HUES6 (cell line): Measurements from ENCODE around the gene HOXB4.

ENCODE experiments used
- H3K27ac ChIP-seq: 2 replicates; pipeline ENCODE4 v1.7.0; 2013; ENCODE audit warnings: low read depth, mild to moderate bottlenecking, low read length, inconsistent platforms
- H3K27me3 ChIP-seq: 2 replicates; pipeline ENCODE4 v1.6.1; 2013; ENCODE audit warnings: low read length; ENCODE audit not compliant: control insufficient read depth, insufficient read depth
- H3K36me3 ChIP-seq: 2 replicates; pipeline ENCODE4 v1.6.1; 2013; ENCODE audit warnings: low read length; ENCODE audit not compliant: control insufficient read depth, insufficient read depth
- H3K4me1 ChIP-seq: 2 replicates; pipeline ENCODE4 v1.6.1; 2013; ENCODE audit warnings: low read length; ENCODE audit not compliant: control insufficient read depth, insufficient read depth
- H3K4me3 ChIP-seq: 2 replicates; pipeline ENCODE4 v1.5.1; 2013; ENCODE audit warnings: low read depth, low read length
- H3K9ac ChIP-seq: one replicate; pipeline ENCODE4 v1.6.1; 2013; ENCODE audit warnings: mild to moderate bottlenecking, low read length
- H3K9me3 ChIP-seq: 2 replicates; pipeline ENCODE4 v1.6.1; 2013; ENCODE audit warnings: low read depth, low read length; ENCODE audit not compliant: control insufficient read depth, insufficient read depth

Gene HOXB4

GRCh38 chr17:48584223-48584741, 6.1 kb upstream of the HOXB4 start:
- Histone ChIP-seq H3K9me3 (no peaks in the 10 kb centered on the region), H3K36me3 (no peaks in the 10 kb centered on the region; the same call in 1 of the 2 replicates), H3K4me3 (peak overlapping the region; percentile 44; the same call in 1 of the 2 replicates), H3K27me3 (peaks cover 100% of the 10 kb centered on the region), H3K9ac (peak overlapping the region; percentile 80), H3K27ac (no peak overlapping the region; the same call in 1 of the 2 replicates), H3K4me1 (peaks cover 18% of the 10 kb centered on the region)

- H3K9ac ChIP-seq: peak overlapping the region; percentile 80
- peaks cover 17% of the 10 kb centered on the region for H3K4me1 ChIP-seq
- H3K9me3 ChIP-seq: no peaks in the 10 kb centered on the region
- H3K27ac ChIP-seq: peak overlapping the region; percentile 6; the same call in 1 of the 2 replicates
- peak overlapping the region; percentile 44; the same call in 1 of the 2 replicates for H3K4me3 ChIP-seq
- no peaks in the 10 kb centered on the region; the same call in 1 of the 2 replicates for H3K36me3 ChIP-seq
- peaks cover 100% of the 10 kb centered on the region for H3K27me3 ChIP-seq
Observed at GRCh38 chr17:48583708-48584222, 5.6 kb upstream of the HOXB4 start.

DNA sequence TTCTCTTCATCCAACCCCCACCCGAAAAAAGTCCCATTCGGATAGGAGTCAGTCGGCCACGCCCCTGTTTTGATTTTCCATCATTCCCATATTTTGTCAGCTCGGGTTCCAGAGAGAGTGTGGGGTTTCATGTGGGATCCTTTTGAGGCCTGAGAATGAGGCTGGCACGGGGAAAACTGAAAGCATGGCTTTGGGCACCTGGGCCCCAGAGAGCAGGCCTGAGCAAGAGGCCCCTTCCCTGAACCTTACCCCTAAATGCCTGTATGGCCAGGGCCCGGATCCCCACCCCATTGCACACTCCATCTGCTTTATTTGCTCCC, 4.6 kb upstream of the HOXB4 start:
- no peaks in the 10 kb centered on the region; the same call in 1 of the 2 replicates for H3K36me3 ChIP-seq
- H3K9ac ChIP-seq: peak overlapping the region; percentile 80
- peaks cover 100% of the 10 kb centered on the region for H3K27me3 ChIP-seq
- peaks cover 20% of the 10 kb centered on the region for H3K4me1 ChIP-seq
- H3K9me3 ChIP-seq: no peaks in the 10 kb centered on the region
- no peak overlapping the region; the same call in 1 of the 2 replicates for H3K27ac ChIP-seq
- peak overlapping the region; percentile 44; the same call in 1 of the 2 replicates for H3K4me3 ChIP-seq

DNA sequence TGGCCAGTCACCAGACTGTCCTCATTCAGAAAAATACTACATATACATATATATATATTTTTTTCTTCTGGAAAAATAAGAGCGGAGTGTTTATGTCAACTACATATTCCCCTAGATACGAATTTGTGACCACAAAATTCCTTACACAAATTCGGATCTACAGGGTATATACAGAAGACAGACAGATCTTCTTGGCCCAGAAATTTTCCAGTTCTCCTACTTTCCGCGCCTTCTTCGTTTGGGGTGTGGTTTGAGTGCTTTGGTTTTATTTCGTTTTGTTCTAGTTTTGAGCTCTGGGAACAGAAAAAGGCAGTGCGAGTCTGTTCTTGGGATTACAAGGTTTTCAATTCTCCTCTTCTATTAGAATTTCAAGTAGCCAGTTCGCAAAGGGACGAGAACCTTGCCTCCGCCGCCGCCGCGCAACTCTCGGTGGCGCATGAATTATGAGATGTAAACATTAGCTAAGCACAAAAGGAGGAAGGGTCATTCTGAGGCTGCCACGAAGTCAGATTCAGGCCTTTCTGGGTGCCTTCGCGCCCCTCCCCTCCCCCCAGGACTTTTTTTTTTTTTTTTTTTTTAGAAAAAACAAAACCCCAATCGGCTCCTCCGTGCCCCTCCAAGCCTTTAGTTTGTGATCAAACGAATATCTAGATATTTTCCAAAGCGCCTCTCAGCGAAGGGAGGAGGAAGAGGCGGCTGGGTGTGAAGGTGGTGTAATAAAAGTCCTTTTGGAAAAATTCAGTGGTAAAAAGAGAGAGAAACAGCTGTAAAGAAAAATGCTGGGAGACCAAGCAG, 1.8 kb upstream of the HOXB4 start:
- Histone ChIP-seq H3K27me3 (peaks cover 100% of the 10 kb centered on the region), H3K4me1 (peaks cover 25% of the 10 kb centered on the region), H3K4me3 (peak overlapping the region; percentile 60; the same call in 1 of the 2 replicates), H3K27ac (no peak overlapping the region; the same call in 1 of the 2 replicates), H3K9ac (peak overlapping the region; percentile 91), H3K9me3 (no peaks in the 10 kb centered on the region), H3K36me3 (no peaks in the 10 kb centered on the region; the same call in 1 of the 2 replicates)

DNA sequence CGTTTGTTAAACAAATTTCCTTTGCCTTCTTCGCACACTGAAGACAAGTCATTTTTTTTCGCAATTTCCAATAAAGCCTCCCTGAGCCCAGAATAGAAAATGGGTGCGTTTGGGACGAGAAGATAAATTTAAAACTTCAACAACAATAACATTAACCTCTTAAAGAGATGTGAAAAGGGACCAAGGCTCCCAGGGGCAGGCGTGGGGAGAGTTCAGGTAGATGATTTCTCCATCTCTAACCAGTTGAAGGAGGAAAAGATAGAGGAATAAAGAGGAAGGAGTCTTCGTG, 1.3 kb upstream of the HOXB4 start:
- no peaks in the 10 kb centered on the region; the same call in 1 of the 2 replicates for H3K36me3 ChIP-seq
- H3K4me3 ChIP-seq: peak overlapping the region; percentile 60; the same call in 1 of the 2 replicates
- peaks cover 100% of the 10 kb centered on the region for H3K27me3 ChIP-seq
- H3K27ac ChIP-seq: no peak overlapping the region
- peaks cover 26% of the 10 kb centered on the region; the same call in 1 of the 2 replicates for H3K4me1 ChIP-seq
- H3K9me3 ChIP-seq: no peaks in the 10 kb centered on the region
- H3K9ac ChIP-seq: peak overlapping the region; percentile 91

DNA sequence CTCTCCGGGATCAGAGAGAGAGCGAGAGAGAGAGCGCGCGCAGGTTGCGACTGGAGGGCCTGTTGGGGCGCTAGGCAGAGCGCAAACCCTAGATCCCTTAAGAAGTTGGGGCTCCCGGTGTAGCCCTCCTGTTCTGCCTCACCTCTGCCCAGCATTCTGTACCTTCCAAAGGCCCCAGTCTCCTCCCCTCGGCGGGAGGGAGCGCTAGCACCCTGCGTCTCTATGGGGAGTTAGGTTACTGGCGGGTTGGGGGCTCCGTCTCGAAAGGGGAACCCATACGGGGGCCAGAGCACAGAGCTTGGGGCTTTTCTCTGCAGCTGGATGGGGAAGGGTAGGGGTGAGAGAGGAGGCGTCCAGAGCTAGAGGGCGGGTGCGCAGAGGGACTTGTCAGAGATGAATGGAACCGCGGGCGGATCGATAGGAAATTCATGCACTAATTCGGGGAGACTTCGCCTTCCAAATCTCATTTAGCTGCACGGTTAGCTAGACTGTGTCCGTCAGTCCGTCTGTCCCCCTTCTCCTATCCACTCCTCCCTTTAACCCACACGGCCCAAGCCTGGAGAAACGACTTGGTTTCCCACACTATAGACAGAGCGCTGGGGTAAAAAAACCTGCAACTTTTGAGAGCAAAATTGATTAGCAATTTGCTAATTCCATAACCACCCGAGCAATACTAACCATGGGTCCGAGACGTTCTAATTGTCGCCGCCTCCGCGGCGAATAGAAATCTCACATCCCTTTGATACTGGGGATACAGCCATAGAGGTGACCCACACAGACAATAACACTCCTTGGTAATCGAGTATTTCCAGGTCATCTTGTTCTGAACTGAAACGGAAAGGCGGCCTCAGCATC, 693 bp upstream of the HOXB4 start:
- no peaks in the 10 kb centered on the region for H3K9me3 ChIP-seq
- no peak overlapping the region; the same call in 1 of the 2 replicates for H3K27ac ChIP-seq
- H3K27me3 ChIP-seq: peaks cover 100% of the 10 kb centered on the region
- H3K36me3 ChIP-seq: no peaks in the 10 kb centered on the region; the same call in 1 of the 2 replicates
- peak overlapping the region; percentile 60 for H3K4me3 ChIP-seq
- peak overlapping the region; percentile 91 for H3K9ac ChIP-seq
- peaks cover 32% of the 10 kb centered on the region; the same call in 1 of the 2 replicates for H3K4me1 ChIP-seq

GRCh38 chr17:48577330-48577945, 712 bp downstream of the HOXB4 start:
- peaks cover 100% of the 10 kb centered on the region for H3K27me3 ChIP-seq
- peak overlapping the region; percentile 79 for H3K9ac ChIP-seq
- no peak overlapping the region; the same call in 1 of the 2 replicates for H3K27ac ChIP-seq
- no peaks in the 10 kb centered on the region for H3K36me3 ChIP-seq
- peak overlapping the region; percentile 45; the same call in 1 of the 2 replicates for H3K4me3 ChIP-seq
- no peaks in the 10 kb centered on the region for H3K9me3 ChIP-seq
- H3K4me1 ChIP-seq: peaks cover 44% of the 10 kb centered on the region; the same call in 1 of the 2 replicates

GRCh38 chr17:48576479-48577309, 1.5 kb downstream of the HOXB4 start:
- Histone ChIP-seq H3K4me1 (peaks cover 45% of the 10 kb centered on the region; the same call in 1 of the 2 replicates), H3K27ac (no peak overlapping the region; the same call in 1 of the 2 replicates), H3K27me3 (peaks cover 100% of the 10 kb centered on the region), H3K9ac (peak overlapping the region; percentile 79), H3K36me3 (no peaks in the 10 kb centered on the region), H3K4me3 (peak overlapping the region; percentile 45; the same call in 1 of the 2 replicates), H3K9me3 (no peaks in the 10 kb centered on the region)

DNA sequence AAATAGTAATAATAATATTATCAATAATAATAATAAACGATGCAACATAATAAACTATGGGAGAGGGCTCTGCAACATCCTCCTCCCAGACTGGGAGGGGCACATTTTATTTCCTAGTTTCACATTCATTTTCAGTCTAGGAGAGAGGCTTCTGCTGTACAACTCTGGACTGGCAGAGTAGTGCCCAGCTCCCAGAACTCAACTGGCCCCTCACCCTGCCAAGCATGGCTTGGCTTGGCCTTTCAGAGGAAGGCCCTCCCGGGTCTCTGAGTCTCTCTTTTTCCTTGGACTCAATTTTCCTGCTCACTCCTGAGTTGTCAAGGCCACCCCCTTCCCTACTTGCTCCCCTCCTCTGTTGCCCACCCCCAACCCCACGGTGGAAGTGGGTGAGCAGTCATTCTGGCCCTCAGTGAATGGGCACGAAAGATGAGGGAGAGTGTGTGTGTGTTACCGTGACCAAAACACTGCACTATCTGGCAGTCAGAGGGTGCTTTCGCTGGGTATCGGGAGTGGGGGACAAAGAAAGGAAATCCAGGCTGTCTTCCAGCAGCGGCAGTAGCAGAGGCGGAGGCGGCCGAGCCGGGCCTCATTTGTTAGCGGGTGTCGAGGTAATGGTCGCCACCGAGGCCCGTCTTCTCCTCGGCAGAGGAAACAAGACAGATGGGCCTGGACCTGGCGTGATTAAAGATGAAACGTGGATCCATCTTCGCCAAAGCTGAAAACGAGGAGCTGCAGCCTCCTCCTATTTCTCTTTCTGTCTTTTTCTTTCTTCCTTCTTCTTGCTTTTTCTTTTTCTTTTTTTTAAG, 2.3 kb downstream of the HOXB4 start:
- peaks cover 49% of the 10 kb centered on the region for H3K4me1 ChIP-seq
- no peak overlapping the region; the same call in 1 of the 2 replicates for H3K27ac ChIP-seq

More for the DNA sequence above, 2.3 kb downstream of the HOXB4 start:
- Histone ChIP-seq H3K9me3 (no peaks in the 10 kb centered on the region), H3K4me3 (peak overlapping the region; percentile 27; the same call in 1 of the 2 replicates), H3K36me3 (no peaks in the 10 kb centered on the region), H3K27me3 (peaks cover 100% of the 10 kb centered on the region), H3K9ac (peak overlapping the region; percentile 73)
